ENCODE data around the gene SELENOF.

DNA sequence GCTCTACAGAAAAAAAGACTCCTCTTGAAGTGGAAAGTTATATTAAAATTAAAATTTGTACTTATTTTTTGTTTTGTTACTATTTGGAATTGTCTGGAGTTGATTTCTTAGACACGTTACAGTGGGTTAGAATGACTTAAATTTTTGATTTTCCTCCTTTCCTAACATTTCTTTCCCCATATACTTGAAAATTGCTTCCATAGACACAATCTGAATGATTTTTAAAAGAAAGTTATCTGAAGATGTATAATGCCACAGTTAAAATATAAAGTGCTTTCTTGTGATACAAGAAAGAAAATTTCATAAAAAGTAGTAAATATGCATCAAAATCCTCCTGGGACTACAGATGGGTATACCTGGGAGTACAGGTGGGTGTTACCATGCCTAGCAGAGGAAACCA lies 2.8 kb upstream of the SELENOF start:
- no peak for TF ChIP-seq ZNF589 (CRISPR knock-in tag; conservative IDR thresholded peaks at IDR 0.05)
- no peak for TF ChIP-seq ZNF121 (CRISPR knock-in tag; IDR thresholded peaks at IDR 0.05)
- TF ChIP-seq ZFP37 (CRISPR knock-in tag; IDR thresholded peaks at IDR 0.05; ENCODE audit: borderline replicate concordance), result no peak
- TF ChIP-seq ZNF629 (CRISPR knock-in tag; conservative IDR thresholded peaks at IDR 0.05), result no peak
- TF ChIP-seq TAF1 (CRISPR knock-in tag; IDR thresholded peaks at IDR 0.05), result no peak
- no peak for TF ChIP-seq MAZ (IDR thresholded peaks at IDR 0.05; ENCODE audit: borderline replicate concordance, low read depth, low read length)
- TF ChIP-seq MAZ (CRISPR knock-in tag; IDR thresholded peaks at IDR 0.05; ENCODE audit: low read depth), result no peak
- TF ChIP-seq TBL1XR1 (IDR thresholded peaks at IDR 0.05; ENCODE audit: borderline replicate concordance, low read length, partially characterized antibody), result no peak
- TF ChIP-seq, protein P1, sequence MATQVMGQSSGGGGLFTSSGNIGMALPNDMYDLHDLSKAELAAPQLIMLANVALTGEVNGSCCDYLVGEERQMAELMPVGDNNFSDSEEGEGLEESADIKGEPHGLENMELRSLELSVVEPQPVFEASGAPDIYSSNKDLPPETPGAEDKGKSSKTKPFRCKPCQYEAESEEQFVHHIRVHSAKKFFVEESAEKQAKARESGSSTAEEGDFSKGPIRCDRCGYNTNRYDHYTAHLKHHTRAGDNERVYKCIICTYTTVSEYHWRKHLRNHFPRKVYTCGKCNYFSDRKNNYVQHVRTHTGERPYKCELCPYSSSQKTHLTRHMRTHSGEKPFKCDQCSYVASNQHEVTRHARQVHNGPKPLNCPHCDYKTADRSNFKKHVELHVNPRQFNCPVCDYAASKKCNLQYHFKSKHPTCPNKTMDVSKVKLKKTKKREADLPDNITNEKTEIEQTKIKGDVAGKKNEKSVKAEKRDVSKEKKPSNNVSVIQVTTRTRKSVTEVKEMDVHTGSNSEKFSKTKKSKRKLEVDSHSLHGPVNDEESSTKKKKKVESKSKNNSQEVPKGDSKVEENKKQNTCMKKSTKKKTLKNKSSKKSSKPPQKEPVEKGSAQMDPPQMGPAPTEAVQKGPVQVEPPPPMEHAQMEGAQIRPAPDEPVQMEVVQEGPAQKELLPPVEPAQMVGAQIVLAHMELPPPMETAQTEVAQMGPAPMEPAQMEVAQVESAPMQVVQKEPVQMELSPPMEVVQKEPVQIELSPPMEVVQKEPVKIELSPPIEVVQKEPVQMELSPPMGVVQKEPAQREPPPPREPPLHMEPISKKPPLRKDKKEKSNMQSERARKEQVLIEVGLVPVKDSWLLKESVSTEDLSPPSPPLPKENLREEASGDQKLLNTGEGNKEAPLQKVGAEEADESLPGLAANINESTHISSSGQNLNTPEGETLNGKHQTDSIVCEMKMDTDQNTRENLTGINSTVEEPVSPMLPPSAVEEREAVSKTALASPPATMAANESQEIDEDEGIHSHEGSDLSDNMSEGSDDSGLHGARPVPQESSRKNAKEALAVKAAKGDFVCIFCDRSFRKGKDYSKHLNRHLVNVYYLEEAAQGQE (IDR thresholded peaks at IDR 0.05; ENCODE audit: borderline replicate concordance in 1 of 2, low read depth in 1 of 2, low read length in 2 of 2), result no peak
- no peak for TF ChIP-seq CTCF (CRISPR knock-in tag; IDR thresholded peaks at IDR 0.05)
- no peak for TF ChIP-seq SRSF9 (IDR thresholded peaks at IDR 0.05; ENCODE audit: borderline replicate concordance, insufficient read depth, low read depth, low read length, poor library complexity, severe bottlenecking)
- no peak for TF ChIP-seq HMGA1 (CRISPR knock-in tag; conservative IDR thresholded peaks at IDR 0.05)
- no peak for TF ChIP-seq CHD2 (IDR thresholded peaks at IDR 0.05; ENCODE audit: low read depth, low read length)
- TF ChIP-seq, protein P2, sequence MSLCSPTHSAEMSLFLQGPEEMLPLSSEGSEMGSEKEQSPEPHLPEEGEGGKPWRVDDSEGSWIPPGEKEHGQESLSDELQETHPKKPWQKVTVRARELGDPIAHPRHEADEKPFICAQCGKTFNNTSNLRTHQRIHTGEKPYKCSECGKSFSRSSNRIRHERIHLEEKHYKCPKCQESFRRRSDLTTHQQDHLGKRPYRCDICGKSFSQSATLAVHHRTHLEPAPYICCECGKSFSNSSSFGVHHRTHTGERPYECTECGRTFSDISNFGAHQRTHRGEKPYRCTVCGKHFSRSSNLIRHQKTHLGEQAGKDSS (CRISPR knock-in tag; IDR thresholded peaks at IDR 0.05; ENCODE audit: borderline replicate concordance, low read depth), result no peak
